ENCODE data around the gene HSPG2. TPM values are rescaled to one million over a fixed set of nuclear protein-coding genes. Genes with fewer than 3 reads are reported as not detected.

HSPG2 gene
- total RNA-seq, 1 donor from 2014 or later: 101 TPM

- peaks cover 30% of the 10 kb centered on the region for H3K4me1 Mint-ChIP-seq
- no peaks in the 10 kb centered on the region for H3K36me3 Mint-ChIP-seq (ENCODE audit: low read depth)
- DNase-seq (ENCODE audit: low read depth, low spot score): no peak
- no peak overlapping the region for H3K27ac Mint-ChIP-seq (ENCODE audit: unreplicated experiment)
- H3K9me3 Mint-ChIP-seq: no peaks in the 10 kb centered on the region
- TF ChIP-seq CTCF (conservative IDR thresholded peaks at IDR 0.05): no peak
- no peak overlapping the region for H3K4me3 Mint-ChIP-seq
- no peaks in the 10 kb centered on the region for H3K27me3 Mint-ChIP-seq (ENCODE audit: low read depth)
These were observed 11.0 kb downstream of the HSPG2 start for GRCh38 chr1:21926065-21926464.

- H3K27ac Mint-ChIP-seq (ENCODE audit: unreplicated experiment): no peak overlapping the region
- no peaks in the 10 kb centered on the region for H3K36me3 Mint-ChIP-seq (ENCODE audit: low read depth)
- H3K4me3 Mint-ChIP-seq: no peak overlapping the region
- DNase-seq (ENCODE audit: low read depth, low spot score): no peak
- H3K4me1 Mint-ChIP-seq: peaks cover 29% of the 10 kb centered on the region
- H3K9me3 Mint-ChIP-seq: no peaks in the 10 kb centered on the region
- TF ChIP-seq CTCF (conservative IDR thresholded peaks at IDR 0.05): no peak
- H3K27me3 Mint-ChIP-seq (ENCODE audit: low read depth): no peaks in the 10 kb centered on the region
These were observed 11.7 kb downstream of the HSPG2 start for GRCh38 chr1:21925334-21925940.

GRCh38 chr1:21924503-21925005, 12.6 kb downstream of the HSPG2 start:
- no peaks in the 10 kb centered on the region for H3K27me3 Mint-ChIP-seq (ENCODE audit: low read depth)
- no peak overlapping the region for H3K4me3 Mint-ChIP-seq
- no peak for TF ChIP-seq CTCF (conservative IDR thresholded peaks at IDR 0.05)
- H3K4me1 Mint-ChIP-seq: peaks cover 24% of the 10 kb centered on the region
- H3K27ac Mint-ChIP-seq (ENCODE audit: unreplicated experiment): peak overlapping the region; percentile 38
- no peak for DNase-seq (ENCODE audit: low read depth, low spot score)
- no peaks in the 10 kb centered on the region for H3K36me3 Mint-ChIP-seq (ENCODE audit: low read depth)
- no peaks in the 10 kb centered on the region for H3K9me3 Mint-ChIP-seq

GRCh38 chr1:21922090-21923013, 14.8 kb downstream of the HSPG2 start:
- no peak overlapping the region for H3K27ac Mint-ChIP-seq (ENCODE audit: unreplicated experiment)
- H3K36me3 Mint-ChIP-seq (ENCODE audit: low read depth): no peaks in the 10 kb centered on the region
- TF ChIP-seq CTCF (conservative IDR thresholded peaks at IDR 0.05): no peak
- DNase-seq (ENCODE audit: low read depth, low spot score): no peak
- H3K4me3 Mint-ChIP-seq: no peak overlapping the region
- no peaks in the 10 kb centered on the region for H3K27me3 Mint-ChIP-seq (ENCODE audit: low read depth)
- H3K4me1 Mint-ChIP-seq: peaks cover 28% of the 10 kb centered on the region
- no peaks in the 10 kb centered on the region for H3K9me3 Mint-ChIP-seq

- Mint-ChIP-seq H3K36me3 (ENCODE audit: low read depth) (no peaks in the 10 kb centered on the region), H3K4me1 (peaks cover 28% of the 10 kb centered on the region), H3K4me3 (no peak overlapping the region), H3K9me3 (no peaks in the 10 kb centered on the region), H3K27me3 (ENCODE audit: low read depth) (no peaks in the 10 kb centered on the region), H3K27ac (ENCODE audit: unreplicated experiment) (peak overlapping the region; percentile 67)
- no peak for TF ChIP-seq CTCF (conservative IDR thresholded peaks at IDR 0.05)
- no peak for DNase-seq (ENCODE audit: low read depth, low spot score)
These were observed 15.8 kb downstream of the HSPG2 start for GRCh38 chr1:21921100-21921875.
